H1 (cell line): Measurements from ENCODE around the gene PMF1. TPM values are rescaled to one million over a fixed set of nuclear protein-coding genes. Genes with fewer than 3 reads are reported as not detected.

Experiments used
- CTCF ChIA-PET: fragments of 300-600 bp; sonication (Branson Sonifier 250); formaldehyde crosslinking; loops from one replicate; lab custom pipeline; 2021; ENCODE audit not compliant: partially characterized antibody; lab: Charles Lee
- POLR2A ChIA-PET: fragments of 300-600 bp; sonication (Branson Sonifier 250); formaldehyde crosslinking; loops from one replicate; lab custom pipeline; 2021; ENCODE audit warnings: inconsistent platforms; ENCODE audit not compliant: partially characterized antibody; lab: Charles Lee
- DNase-seq, 2 experiments: peaks; one replicate each; pipeline versions ENCODE4 v3.0.0 to v3.0.0-alpha.2; 2010 to 2022; ENCODE audit warnings: low spot score in 2 of 2, low read depth in 1 of 2, mixed read lengths in 1 of 2
- FAIRE-seq: peaks from 2 replicates; lab custom pipeline; 2011; peaks lifted over from hg19 to GRCh38; lab: Jason Lieb, UNC
- H2AFZ ChIP-seq: 2 replicates; pipeline ENCODE4 v1.8.1; 2012; ENCODE audit warnings: low read length, inconsistent platforms
- H2AK5ac ChIP-seq: 2 replicates; pipeline ENCODE4 v1.6.1; 2013; ENCODE audit warnings: low read depth, low read length
- H2BK120ac ChIP-seq: replicated peaks from 2 replicates; pipeline ENCODE3; 2013; ENCODE audit warnings: low read depth, low read length, inconsistent platforms
- H2BK12ac ChIP-seq: 2 replicates; pipeline ENCODE4 v1.6.1; 2013; ENCODE audit warnings: low read depth, low read length
- H2BK15ac ChIP-seq: 2 replicates; pipeline ENCODE4 v1.6.1; 2013; ENCODE audit warnings: low read length
- H2BK20ac ChIP-seq: 2 replicates; pipeline ENCODE4 v1.6.1; 2013; ENCODE audit warnings: low read length
- H2BK5ac ChIP-seq: 2 replicates; pipeline ENCODE4 v1.6.1; 2013; ENCODE audit warnings: low read depth, low read length
- H3K14ac ChIP-seq: 2 replicates; pipeline ENCODE4 v1.6.1; 2013; ENCODE audit warnings: inconsistent platforms; ENCODE audit not compliant: insufficient read length
- H3K18ac ChIP-seq: 2 replicates; pipeline ENCODE4 v1.6.1; 2013; ENCODE audit warnings: low read length; ENCODE audit errors: extremely low read depth
- H3K23ac ChIP-seq: 2 replicates; pipeline ENCODE4 v1.6.1; 2013; ENCODE audit warnings: inconsistent platforms; ENCODE audit not compliant: insufficient read length
- H3K23me2 ChIP-seq: 2 replicates; pipeline ENCODE4 v1.6.1; 2013; ENCODE audit warnings: low read depth, low read length
- H3K27ac ChIP-seq: 2 replicates; pipeline ENCODE4 v1.6.1; 2011; ENCODE audit warnings: low read depth, low read length, inconsistent platforms
- H3K27me3 ChIP-seq, 4 experiments: replicated peaks in 1 of 4; 1 replicate in 1 of 4; 2 replicates in 3 of 4; pipeline versions ENCODE4 v1.6.1 to v1.8.1; 2011 to 2013; ENCODE audit warnings: low read length in 3 of 4, mild to moderate bottlenecking in 3 of 4, inconsistent platforms in 2 of 4, mixed read lengths in 2 of 4, moderate library complexity in 1 of 4; ENCODE audit not compliant: control insufficient read depth in 3 of 4, insufficient read depth in 3 of 4; ENCODE audit errors: extremely low read depth in 1 of 4
- H3K36me3 ChIP-seq, 4 experiments: 2 replicates each; pipeline versions ENCODE4 v1.6.1 to v1.8.1; 2011 to 2013; ENCODE audit warnings: mild to moderate bottlenecking in 4 of 4, low read length in 3 of 4, moderate library complexity in 2 of 4, control low read depth in 1 of 4, inconsistent platforms in 1 of 4; ENCODE audit not compliant: insufficient read depth in 4 of 4, control insufficient read depth in 2 of 4
- H3K4ac ChIP-seq: replicated peaks from 2 replicates; pipeline ENCODE3; 2013; ENCODE audit warnings: low read length, low read depth, mixed read lengths, inconsistent platforms; ENCODE audit not compliant: insufficient read length
- H3K4me1 ChIP-seq, 4 experiments: replicated peaks in 1 of 4; 1 replicate in 1 of 4; 2 replicates in 3 of 4; pipeline versions ENCODE4 v1.6.1 to v1.8.1; 2011 to 2013; ENCODE audit warnings: low read length in 3 of 4, inconsistent platforms in 2 of 4, mixed read lengths in 1 of 4; ENCODE audit not compliant: insufficient read depth in 4 of 4, control insufficient read depth in 3 of 4
- H3K4me2 ChIP-seq, 2 experiments: 2 replicates each; pipeline versions ENCODE4 v1.6.1 to v1.8.1; 2011 to 2013; ENCODE audit warnings: low read depth in 2 of 2, low read length in 2 of 2, control low read depth in 1 of 2, inconsistent platforms in 1 of 2, mild to moderate bottlenecking in 1 of 2; ENCODE audit not compliant: insufficient read depth in 1 of 2
- H3K4me3 ChIP-seq, 4 experiments: fragments of 200-600, 300-600 bp in 1 of 4; sonication (generic), shearing (Covaris generic), sonication (Bioruptor Twin) in 1 of 4; 2 replicates each; pipeline versions ENCODE4 v1.5.1 to v1.8.1; 2011 to 2016; ENCODE audit warnings: low read length in 4 of 4, low read depth in 3 of 4, control low read depth in 2 of 4, inconsistent platforms in 2 of 4, mild to moderate bottlenecking in 2 of 4, mixed read lengths in 1 of 4, moderate library complexity in 1 of 4; ENCODE audit not compliant: insufficient read depth in 2 of 4; ENCODE audit errors: extremely low read depth in 1 of 4
- H3K56ac ChIP-seq: replicated peaks from 2 replicates; pipeline ENCODE3; 2013; ENCODE audit warnings: low read depth, mild to moderate bottlenecking, mixed read lengths, low read length, inconsistent platforms; ENCODE audit not compliant: insufficient read length
- H3K79me1 ChIP-seq: 2 replicates; pipeline ENCODE4 v1.6.1; 2013; ENCODE audit warnings: low read depth, low read length, control low read depth
- H3K79me2 ChIP-seq, 2 experiments: 2 replicates each; pipeline versions ENCODE4 v1.6.1 to v1.8.1; 2012 to 2013; ENCODE audit warnings: low read length in 2 of 2, mild to moderate bottlenecking in 2 of 2, inconsistent platforms in 1 of 2; ENCODE audit not compliant: insufficient read depth in 2 of 2, control insufficient read depth in 1 of 2
- H3K9ac ChIP-seq, 4 experiments: replicated peaks in 1 of 4; 1 replicate in 1 of 4; 2 replicates in 3 of 4; pipeline versions ENCODE4 v1.6.1 to v1.8.1; 2011 to 2013; ENCODE audit warnings: low read depth in 3 of 4, low read length in 3 of 4, control low read depth in 2 of 4, mild to moderate bottlenecking in 2 of 4, moderate library complexity in 2 of 4, inconsistent platforms in 1 of 4; ENCODE audit errors: extremely low read depth in 1 of 4
- H3K9me3 ChIP-seq, 2 experiments: 2 replicates each; pipeline versions ENCODE4 v1.6.1 to v1.8.1; 2012 to 2013; ENCODE audit warnings: mild to moderate bottlenecking in 2 of 2, moderate library complexity in 2 of 2, control low read depth in 1 of 2, inconsistent platforms in 1 of 2, low read depth in 1 of 2, low read length in 1 of 2, mixed read lengths in 1 of 2; ENCODE audit not compliant: insufficient read depth in 2 of 2
- H4K20me1 ChIP-seq, 2 experiments: replicated peaks in 1 of 2; 2 replicates each; pipeline versions ENCODE3 to v1.8.1; 2011 to 2013; ENCODE audit warnings: inconsistent platforms in 2 of 2, low read length in 2 of 2, mild to moderate bottlenecking in 1 of 2; ENCODE audit not compliant: insufficient read depth in 2 of 2, control insufficient read depth in 1 of 2
- H4K5ac ChIP-seq: 2 replicates; pipeline ENCODE4 v1.6.1; 2013; ENCODE audit warnings: low read length, low read depth, mixed read lengths, inconsistent platforms; ENCODE audit not compliant: insufficient read length
- H4K8ac ChIP-seq: 2 replicates; pipeline ENCODE4 v1.8.0; 2013; ENCODE audit warnings: mild to moderate bottlenecking, moderate library complexity, low read length, inconsistent platforms; ENCODE audit not compliant: insufficient read depth; ENCODE audit errors: extremely low read depth
- H4K91ac ChIP-seq: replicated peaks from 2 replicates; pipeline ENCODE3; 2013; ENCODE audit warnings: low read length, mixed read lengths, inconsistent platforms; ENCODE audit not compliant: insufficient read length
- RAD21 ChIP-seq, 2 experiments: IDR thresholded peaks in 1 of 2; conservative IDR thresholded peaks in 1 of 2; 2 replicates each; pipeline ENCODE4 v1.6.1; 2011; ENCODE audit warnings: low read depth in 2 of 2, low read length in 2 of 2, improper control_type of control experiment in 1 of 2, inconsistent platforms in 1 of 2, mild to moderate bottlenecking in 1 of 2, moderate library complexity in 1 of 2
- SIRT6 ChIP-seq: IDR thresholded peaks from one replicate; pipeline ENCODE4 v1.7.1; 2012; ENCODE audit warnings: low read length, inconsistent platforms
- WGBS, 2 experiments: shearing (Covaris generic) in 1 of 2; methylation state at CpG; one replicate each; pipeline versions ENCODE4 v1.1.6 to v1.1.7; 2013 to 2015; ENCODE audit warnings: low lambda C conversion rate in 2 of 2, mixed read lengths in 2 of 2, inconsistent platforms in 1 of 2, low coverage in 1 of 2, missing lambda C conversion rate in 1 of 2; ENCODE audit not compliant: insufficient replicate concordance in 2 of 2, insufficient coverage in 1 of 2, insufficient read length in 1 of 2; ENCODE audit errors: extremely low coverage in 1 of 2, missing lambda C conversion rate in 1 of 2; 5-methylcytosine and 5-hydroxymethylcytosine counted together
- polyA plus RNA-seq, 7 experiments: library from polyadenylated mRNA; depleted of rRNA in 3 of 7; stranded (reverse) in 5 of 7; unstranded in 2 of 7; fragments of >200 nt in 5 of 7; fragments of 200-250 nt in 2 of 7; gene quantifications; 1 replicate in 5 of 7; 2 replicates in 1 of 7; 4 replicates in 1 of 7; pipeline versions ENCODE4 v1.2.1 to v1.2.3, GENCODE V29; 2011 to 2013; ENCODE audit warnings: missing spikeins in 2 of 7, mixed read lengths in 2 of 7
- total RNA-seq: library from RNA; stranded (reverse); fragmentation: NEBNext Ultra II Directional; extraction: Animal tissue kit (Norgen Biotek cat#: 25700); gene quantifications from 2 replicates; pipeline ENCODE4 v1.2.1, GENCODE V29; 2021

Gene PMF1
- total and polyA plus RNA-seq, 2 of the 8 experiments (the other 6 are each of a cell fraction or from before 2014, with no cell fraction given) = 113 to 296 TPM

GRCh38 chr1:156279837-156280236 lies 67.0 kb downstream of the PMF1 start:
- 92% methylated on average over 3 of the region's 3 CpGs; no CpG with 5 or more reads in 1 of the 2 experiments for WGBS, 2 experiments
- ChIA-PET CTCF (interaction anchor here (0.7 to 5.3 kb wide), 11 partner anchors 18 to 1086 kb away, joined by 3 to 25 read pairs (median 4); no protein-coding TSS in a partner anchor), POLR2A (interaction anchor here (0.7 to 17.4 kb wide), 12 partner anchors 8 to 67 kb away, joined by 3 to 221 read pairs (median 8); partner anchors contain the start of genes BGLAP, GLMP, PAQR6 and PMF1)
- Histone ChIP-seq H3K79me2 (peaks cover 23 to 37% of the 10 kb centered on the region in 2 experiments), H3K36me3 (peaks cover 25 to 44% (median 42%) of the 10 kb centered on the region in 4 experiments; a peak in 7 of 8 replicates), H3K79me1 (peaks cover 10% of the 10 kb centered on the region), H2BK12ac (no peak overlapping the region), H2AK5ac (no peak overlapping the region), H2BK5ac (no peak overlapping the region), H2AFZ (no peak overlapping the region), H3K4me1 (peaks cover 0 to 10% (median 3%) of the 10 kb centered on the region in 4 experiments; a peak in 2 of 7 replicates), H2BK20ac (no peak overlapping the region), H4K91ac (no peak overlapping the region), H3K4ac (no peak overlapping the region), H3K27me3 (no peaks in the 10 kb centered on the region), H3K9ac (no peak overlapping the region), H4K20me1 (peaks cover 3 to 22% of the 10 kb centered on the region in 2 experiments), H3K9me3 (no peaks in the 10 kb centered on the region), H3K27ac (no peak overlapping the region), H4K5ac (no peak overlapping the region), H3K23me2 (peaks cover 13% of the 10 kb centered on the region), H3K18ac (no peak overlapping the region), H2BK15ac (no peak overlapping the region), H3K23ac (no peak overlapping the region), H3K4me2 (no peak overlapping the region), H3K56ac (no peak overlapping the region), H3K4me3 (no peak overlapping the region), H3K14ac (no peak overlapping the region), H2BK120ac (no peak overlapping the region), H4K8ac (no peak overlapping the region)
- TF ChIP-seq SIRT6 (no peak), RAD21 (IDR thresholded peaks at IDR 0.05 in 1 of 2, conservative IDR thresholded peaks at IDR 0.05 in 1 of 2; ENCODE audit: low read depth in 2 of 2, low read length in 2 of 2) (no peak)
- no peak for FAIRE-seq
- DNase-seq = no peak
